ENCODE results near the gene DDX17. TPM values are rescaled to one million over a fixed set of nuclear protein-coding genes. Genes with fewer than 3 reads are reported as not detected.

Gene DDX17
- total RNA-seq, 1 experiment from 2014 or later, result 234 TPM

DNA sequence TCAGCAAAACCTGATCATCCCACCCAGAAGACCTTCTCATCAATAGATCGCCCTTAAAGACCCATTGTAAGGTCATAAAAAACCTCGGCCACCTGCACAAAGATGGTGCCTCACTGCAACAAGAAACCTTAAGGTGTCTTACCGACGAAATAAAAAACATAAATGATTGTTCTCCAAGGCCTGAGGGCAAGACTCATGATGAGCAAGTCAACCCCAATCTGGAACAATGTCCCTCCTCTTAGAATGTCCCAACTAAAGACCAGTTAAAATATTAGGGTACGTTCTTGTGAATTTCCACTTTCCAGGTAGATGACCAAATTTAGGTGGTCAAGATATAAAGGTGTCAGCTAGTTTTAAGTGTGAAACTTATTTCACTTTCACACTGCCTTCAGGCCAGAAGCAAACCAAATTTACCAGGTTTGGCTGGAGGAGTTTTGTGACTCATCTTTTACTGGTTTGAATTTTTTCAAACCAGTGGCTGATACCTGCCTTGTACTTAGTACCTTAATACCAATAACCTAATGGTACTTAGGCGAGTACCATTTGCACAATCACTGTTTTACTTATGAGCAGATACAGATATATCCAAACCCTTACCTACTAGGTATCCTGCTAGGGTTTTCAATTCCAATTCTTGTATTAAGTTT lies 23.3 kb downstream of the DDX17 start (continued):
- TF ChIP-seq FOSL1 (IDR thresholded peaks at IDR 0.05; ENCODE audit: low read depth) (no peak), ELF1 (IDR thresholded peaks at IDR 0.05; ENCODE audit: borderline replicate concordance, low read depth) (no peak), POLR2AphosphoS5 (IDR thresholded peaks at IDR 0.05; ENCODE audit: low read depth, low read length) (peak; percentile 59), CEBPB (IDR thresholded peaks at IDR 0.05; ENCODE audit: low read depth) (0 out of 2 replicates have a peak, but pooled peaks have one; percentile 23)
- TF ChIP-seq, protein P1, sequence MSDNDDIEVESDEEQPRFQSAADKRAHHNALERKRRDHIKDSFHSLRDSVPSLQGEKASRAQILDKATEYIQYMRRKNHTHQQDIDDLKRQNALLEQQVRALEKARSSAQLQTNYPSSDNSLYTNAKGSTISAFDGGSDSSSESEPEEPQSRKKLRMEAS (IDR thresholded peaks at IDR 0.05), result no peak
- TF ChIP-seq, protein P2, sequence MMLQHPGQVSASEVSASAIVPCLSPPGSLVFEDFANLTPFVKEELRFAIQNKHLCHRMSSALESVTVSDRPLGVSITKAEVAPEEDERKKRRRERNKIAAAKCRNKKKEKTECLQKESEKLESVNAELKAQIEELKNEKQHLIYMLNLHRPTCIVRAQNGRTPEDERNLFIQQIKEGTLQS (IDR thresholded peaks at IDR 0.05), result no peak

DNA sequence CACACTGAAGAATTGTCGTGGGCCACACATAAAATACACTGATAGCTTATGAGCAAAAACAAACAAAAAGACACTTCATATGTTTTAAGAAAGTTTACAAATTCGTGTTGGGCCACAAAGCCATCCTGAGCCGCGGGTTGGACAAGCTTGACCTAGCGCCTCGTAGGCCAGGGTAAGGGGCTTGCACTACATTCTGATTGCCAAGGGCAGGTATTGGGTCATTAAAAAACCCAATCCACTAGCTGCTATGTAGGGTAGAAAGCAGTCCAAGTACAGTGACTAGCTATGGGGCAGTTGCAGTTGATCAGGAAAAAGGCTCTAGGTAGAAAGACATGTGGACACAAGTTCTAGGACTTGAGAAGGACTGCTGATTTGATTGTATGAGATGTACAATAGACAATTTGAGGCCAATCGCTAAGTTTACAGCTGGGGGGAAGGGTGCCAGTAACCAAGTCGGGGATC lies 24.2 kb downstream of the DDX17 start:
- peak; percentile 9; the same call in 1 of the 2 replicates for ATAC-seq
- Histone ChIP-seq H3K9ac (ENCODE audit: low read length) (no peak overlapping the region), H3K79me2 (ENCODE audit: insufficient read depth, low read length) (peaks cover 8% of the 10 kb centered on the region; the same call in 1 of the 2 replicates), H3K9me2 (ENCODE audit: insufficient read depth) (no peaks in the 10 kb centered on the region), H2AFZ (ENCODE audit: low read depth, low read length, poor library complexity, severe bottlenecking) (no peak overlapping the region), H3K27ac (ENCODE audit: low read depth, low read length) (no peak overlapping the region), H3K4me1 (ENCODE audit: control insufficient read depth in 1 of 2, insufficient read depth in 2 of 2, low read length in 2 of 2) (no peaks in the 10 kb centered on the region), H3K4me3 (replicated peaks in 1 of 2; ENCODE audit: low read depth in 1 of 2, low read length in 2 of 2) (no peak overlapping the region), H3K4me2 (ENCODE audit: low read length) (no peak overlapping the region), H3K9me3 (ENCODE audit: control insufficient read depth in 1 of 2, insufficient read depth in 1 of 2, low read depth in 1 of 2, low read length in 2 of 2) (no peaks in the 10 kb centered on the region), H4K20me1 (ENCODE audit: insufficient read depth) (no peaks in the 10 kb centered on the region), H3K36me3 (ENCODE audit: control insufficient read depth in 1 of 2, insufficient read depth in 2 of 2, low read length in 2 of 2) (peaks cover 36 to 55% of the 10 kb centered on the region in 2 experiments), H3K27me3 (ENCODE audit: insufficient read depth, low read length) (no peaks in the 10 kb centered on the region)
- ChIA-PET POLR2A (interaction anchor here (1.2 kb wide), 1 partner anchor 14 kb away, joined by 4 read pairs; no protein-coding TSS in a partner anchor), CTCF (no interaction called here), RAD21 (ENCODE audit: low non-redundant PET in 1 of 2, low total read pairs in 2 of 2, uncharacterized antibody in 2 of 2, unreplicated experiment in 2 of 2) (no interaction called here)
- DNase-seq (ENCODE audit: low read depth, low spot score), result no peak
- intact Hi-C loops (cut with micrococcal nuclease), result no loop called here
- no TSS peak for BruUV-seq (replicated peaks)
- TF ChIP-seq POLR2AphosphoS5 (IDR thresholded peaks at IDR 0.05; ENCODE audit: low read depth, low read length), result peak; percentile 63
- TF ChIP-seq ZNF274 (IDR thresholded peaks at IDR 0.05; ENCODE audit: low read depth, low read length), result no peak
- TF ChIP-seq SIN3A (IDR thresholded peaks at IDR 0.05; ENCODE audit: low read depth), result 0 out of 2 replicates have a peak, but pooled peaks have one; percentile 42
- TF ChIP-seq EZH2phosphoT487 (IDR thresholded peaks at IDR 0.05; ENCODE audit: borderline replicate concordance), result no peak
- TF ChIP-seq, protein P3, sequence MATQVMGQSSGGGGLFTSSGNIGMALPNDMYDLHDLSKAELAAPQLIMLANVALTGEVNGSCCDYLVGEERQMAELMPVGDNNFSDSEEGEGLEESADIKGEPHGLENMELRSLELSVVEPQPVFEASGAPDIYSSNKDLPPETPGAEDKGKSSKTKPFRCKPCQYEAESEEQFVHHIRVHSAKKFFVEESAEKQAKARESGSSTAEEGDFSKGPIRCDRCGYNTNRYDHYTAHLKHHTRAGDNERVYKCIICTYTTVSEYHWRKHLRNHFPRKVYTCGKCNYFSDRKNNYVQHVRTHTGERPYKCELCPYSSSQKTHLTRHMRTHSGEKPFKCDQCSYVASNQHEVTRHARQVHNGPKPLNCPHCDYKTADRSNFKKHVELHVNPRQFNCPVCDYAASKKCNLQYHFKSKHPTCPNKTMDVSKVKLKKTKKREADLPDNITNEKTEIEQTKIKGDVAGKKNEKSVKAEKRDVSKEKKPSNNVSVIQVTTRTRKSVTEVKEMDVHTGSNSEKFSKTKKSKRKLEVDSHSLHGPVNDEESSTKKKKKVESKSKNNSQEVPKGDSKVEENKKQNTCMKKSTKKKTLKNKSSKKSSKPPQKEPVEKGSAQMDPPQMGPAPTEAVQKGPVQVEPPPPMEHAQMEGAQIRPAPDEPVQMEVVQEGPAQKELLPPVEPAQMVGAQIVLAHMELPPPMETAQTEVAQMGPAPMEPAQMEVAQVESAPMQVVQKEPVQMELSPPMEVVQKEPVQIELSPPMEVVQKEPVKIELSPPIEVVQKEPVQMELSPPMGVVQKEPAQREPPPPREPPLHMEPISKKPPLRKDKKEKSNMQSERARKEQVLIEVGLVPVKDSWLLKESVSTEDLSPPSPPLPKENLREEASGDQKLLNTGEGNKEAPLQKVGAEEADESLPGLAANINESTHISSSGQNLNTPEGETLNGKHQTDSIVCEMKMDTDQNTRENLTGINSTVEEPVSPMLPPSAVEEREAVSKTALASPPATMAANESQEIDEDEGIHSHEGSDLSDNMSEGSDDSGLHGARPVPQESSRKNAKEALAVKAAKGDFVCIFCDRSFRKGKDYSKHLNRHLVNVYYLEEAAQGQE (IDR thresholded peaks at IDR 0.05; ENCODE audit: low read depth), result no peak
- TF ChIP-seq, protein P2 (IDR thresholded peaks at IDR 0.05), result no peak
- no peak for TF ChIP-seq ELF1 (IDR thresholded peaks at IDR 0.05; ENCODE audit: borderline replicate concordance, low read depth)
- TF ChIP-seq FOSL1 (IDR thresholded peaks at IDR 0.05; ENCODE audit: low read depth), result no peak
- TF ChIP-seq ZFX (IDR thresholded peaks at IDR 0.05), result no peak
- no peak for TF ChIP-seq RAD21 (IDR thresholded peaks at IDR 0.05; ENCODE audit: low read depth)
- no peak for TF ChIP-seq TCF7L2 (IDR thresholded peaks at IDR 0.05; ENCODE audit: borderline replicate concordance, extremely low read depth, insufficient read depth, insufficient read length)
- TF ChIP-seq SP1 (IDR thresholded peaks at IDR 0.05; ENCODE audit: low read depth), result no peak
- TF ChIP-seq CBX3 (IDR thresholded peaks at IDR 0.05; ENCODE audit: low read depth), result no peak
- TF ChIP-seq SRF (IDR thresholded peaks at IDR 0.05; ENCODE audit: low read depth), result no peak
- no peak for TF ChIP-seq EGR1 (IDR thresholded peaks at IDR 0.05; ENCODE audit: low read depth)
- TF ChIP-seq POLR2A (IDR thresholded peaks at IDR 0.05; ENCODE audit: borderline replicate concordance, extremely low read depth, insufficient read depth, insufficient read length), result no peak
- TF ChIP-seq JUND (IDR thresholded peaks at IDR 0.05), result peak; percentile 28; the same call in 1 of the 2 replicates
- TF ChIP-seq, protein P4, sequence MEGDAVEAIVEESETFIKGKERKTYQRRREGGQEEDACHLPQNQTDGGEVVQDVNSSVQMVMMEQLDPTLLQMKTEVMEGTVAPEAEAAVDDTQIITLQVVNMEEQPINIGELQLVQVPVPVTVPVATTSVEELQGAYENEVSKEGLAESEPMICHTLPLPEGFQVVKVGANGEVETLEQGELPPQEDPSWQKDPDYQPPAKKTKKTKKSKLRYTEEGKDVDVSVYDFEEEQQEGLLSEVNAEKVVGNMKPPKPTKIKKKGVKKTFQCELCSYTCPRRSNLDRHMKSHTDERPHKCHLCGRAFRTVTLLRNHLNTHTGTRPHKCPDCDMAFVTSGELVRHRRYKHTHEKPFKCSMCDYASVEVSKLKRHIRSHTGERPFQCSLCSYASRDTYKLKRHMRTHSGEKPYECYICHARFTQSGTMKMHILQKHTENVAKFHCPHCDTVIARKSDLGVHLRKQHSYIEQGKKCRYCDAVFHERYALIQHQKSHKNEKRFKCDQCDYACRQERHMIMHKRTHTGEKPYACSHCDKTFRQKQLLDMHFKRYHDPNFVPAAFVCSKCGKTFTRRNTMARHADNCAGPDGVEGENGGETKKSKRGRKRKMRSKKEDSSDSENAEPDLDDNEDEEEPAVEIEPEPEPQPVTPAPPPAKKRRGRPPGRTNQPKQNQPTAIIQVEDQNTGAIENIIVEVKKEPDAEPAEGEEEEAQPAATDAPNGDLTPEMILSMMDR (IDR thresholded peaks at IDR 0.05 in 2 of 3, conservative IDR thresholded peaks at IDR 0.05 in 1 of 3; ENCODE audit: borderline replicate concordance in 1 of 3, insufficient read depth in 1 of 3, low read depth in 2 of 3, low read length in 2 of 3), result no peak

Data from HCT116 (cell line).